ENCODE measurements around the gene NEK7.

The NEK7 gene

DNA sequence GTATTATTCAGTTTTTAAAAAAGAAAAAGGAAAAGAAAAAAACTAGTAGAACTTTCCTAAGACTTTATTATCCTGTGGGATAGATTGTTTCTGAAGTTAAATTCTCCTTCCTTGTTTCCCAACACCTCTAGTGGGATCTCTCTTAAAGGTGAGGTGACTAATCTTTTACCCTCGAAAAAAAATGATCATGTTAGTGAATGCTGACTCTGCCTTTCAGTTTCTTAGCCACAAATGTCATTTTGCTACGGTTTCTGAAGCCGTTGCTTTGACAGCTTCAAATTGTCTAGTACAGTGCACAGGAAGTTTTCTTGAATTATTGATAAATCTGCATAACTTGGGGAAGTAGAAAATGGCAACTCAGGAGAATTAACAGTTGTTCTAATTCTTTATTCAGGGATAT is 13.0 kb upstream of the NEK7 start:
- Histone ChIP-seq H3K4me1 (ENCODE audit: control insufficient read depth in 1 of 2, insufficient read depth in 1 of 2, low read depth in 1 of 2, low read length in 1 of 2) (no peaks in the 10 kb centered on the region), H3K27ac (no peak overlapping the region), H3K36me3 (no peaks in the 10 kb centered on the region), H3K4me3 (ENCODE audit: low read depth in 1 of 2, low read length in 1 of 2) (no peak overlapping the region), H3K27me3 (no peaks in the 10 kb centered on the region), H3K9me3 (no peaks in the 10 kb centered on the region)
- TF ChIP-seq, protein P1, sequence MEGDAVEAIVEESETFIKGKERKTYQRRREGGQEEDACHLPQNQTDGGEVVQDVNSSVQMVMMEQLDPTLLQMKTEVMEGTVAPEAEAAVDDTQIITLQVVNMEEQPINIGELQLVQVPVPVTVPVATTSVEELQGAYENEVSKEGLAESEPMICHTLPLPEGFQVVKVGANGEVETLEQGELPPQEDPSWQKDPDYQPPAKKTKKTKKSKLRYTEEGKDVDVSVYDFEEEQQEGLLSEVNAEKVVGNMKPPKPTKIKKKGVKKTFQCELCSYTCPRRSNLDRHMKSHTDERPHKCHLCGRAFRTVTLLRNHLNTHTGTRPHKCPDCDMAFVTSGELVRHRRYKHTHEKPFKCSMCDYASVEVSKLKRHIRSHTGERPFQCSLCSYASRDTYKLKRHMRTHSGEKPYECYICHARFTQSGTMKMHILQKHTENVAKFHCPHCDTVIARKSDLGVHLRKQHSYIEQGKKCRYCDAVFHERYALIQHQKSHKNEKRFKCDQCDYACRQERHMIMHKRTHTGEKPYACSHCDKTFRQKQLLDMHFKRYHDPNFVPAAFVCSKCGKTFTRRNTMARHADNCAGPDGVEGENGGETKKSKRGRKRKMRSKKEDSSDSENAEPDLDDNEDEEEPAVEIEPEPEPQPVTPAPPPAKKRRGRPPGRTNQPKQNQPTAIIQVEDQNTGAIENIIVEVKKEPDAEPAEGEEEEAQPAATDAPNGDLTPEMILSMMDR (IDR thresholded peaks at IDR 0.05): no peak

DNA sequence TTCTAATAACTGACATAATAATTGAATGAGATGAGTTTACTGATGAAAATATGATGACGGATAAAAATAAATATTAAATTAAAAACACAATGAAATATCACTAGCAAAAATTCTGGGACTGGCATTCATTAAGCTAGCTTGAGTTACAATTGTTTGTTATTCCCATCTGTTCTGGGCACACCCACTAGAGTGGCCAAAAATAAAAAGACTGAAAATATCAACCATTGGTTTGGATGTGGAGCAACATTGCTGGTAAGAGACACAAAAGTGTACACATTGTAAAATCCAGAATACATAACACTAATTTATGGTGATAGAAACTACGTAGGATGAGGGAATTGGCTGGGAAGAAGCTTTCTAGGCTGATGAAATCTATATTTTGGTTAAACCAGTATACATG is 9.6 kb upstream of the NEK7 start:
- TF ChIP-seq, protein P1 (IDR thresholded peaks at IDR 0.05): no peak
- Histone ChIP-seq H3K36me3 (no peaks in the 10 kb centered on the region), H3K4me3 (ENCODE audit: low read depth in 1 of 2, low read length in 1 of 2) (no peak overlapping the region), H3K27ac (no peak overlapping the region), H3K27me3 (no peaks in the 10 kb centered on the region), H3K4me1 (ENCODE audit: control insufficient read depth in 1 of 2, insufficient read depth in 1 of 2, low read depth in 1 of 2, low read length in 1 of 2) (no peaks in the 10 kb centered on the region), H3K9me3 (no peaks in the 10 kb centered on the region)

DNA sequence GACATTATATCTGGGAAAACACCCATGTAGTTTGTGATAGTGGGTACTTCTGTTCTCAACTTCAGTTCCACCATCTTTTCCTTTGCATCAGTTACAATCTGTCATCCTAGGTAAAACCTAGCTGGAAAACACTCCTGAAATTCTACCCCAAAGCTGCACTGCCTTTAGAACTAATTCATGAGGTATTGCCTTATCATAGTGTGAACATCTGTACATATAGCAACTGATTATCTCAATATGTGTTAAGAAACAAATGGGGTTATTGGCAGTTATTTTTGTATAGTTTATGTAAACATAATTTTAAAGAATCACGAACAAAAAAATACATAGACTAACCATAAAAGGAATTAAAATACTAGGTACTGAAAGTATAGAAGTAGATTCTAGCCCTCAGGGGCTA is 6.4 kb upstream of the NEK7 start:
- H3K4me1 ChIP-seq (ENCODE audit: control insufficient read depth in 1 of 2, insufficient read depth in 1 of 2, low read depth in 1 of 2, low read length in 1 of 2): no peaks in the 10 kb centered on the region
- no peak overlapping the region for H3K4me3 ChIP-seq (ENCODE audit: low read depth in 1 of 2, low read length in 1 of 2)
- H3K27ac ChIP-seq: no peak overlapping the region
- H3K27me3 ChIP-seq: no peaks in the 10 kb centered on the region
- H3K9me3 ChIP-seq: no peaks in the 10 kb centered on the region
- H3K36me3 ChIP-seq: no peaks in the 10 kb centered on the region
- TF ChIP-seq, protein P1 (IDR thresholded peaks at IDR 0.05): no peak

DNA sequence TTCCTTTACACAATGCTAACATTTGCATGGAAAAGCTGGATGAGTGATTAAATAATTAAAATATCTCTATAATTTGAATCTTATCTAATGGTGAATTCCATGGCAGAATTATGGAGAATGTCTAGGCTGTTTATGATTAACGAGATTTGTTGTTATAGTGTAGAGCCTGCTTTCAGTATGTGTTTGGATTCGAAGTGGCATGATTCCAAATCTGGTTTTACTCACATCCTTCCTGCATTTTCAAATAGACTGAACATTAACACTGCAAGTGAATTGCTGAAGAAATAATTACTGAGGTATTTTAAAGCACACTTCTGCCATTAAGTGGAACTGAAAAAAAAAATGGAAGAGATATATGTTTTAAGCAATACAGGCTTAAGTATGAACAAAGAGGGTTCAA is 5.1 kb upstream of the NEK7 start:
- Histone ChIP-seq H3K9me3 (no peaks in the 10 kb centered on the region), H3K4me1 (ENCODE audit: control insufficient read depth in 1 of 2, insufficient read depth in 1 of 2, low read depth in 1 of 2, low read length in 1 of 2) (peaks cover 7 to 8% of the 10 kb centered on the region in 2 experiments), H3K4me3 (ENCODE audit: low read depth in 1 of 2, low read length in 1 of 2) (no peak overlapping the region), H3K27me3 (no peaks in the 10 kb centered on the region), H3K36me3 (no peaks in the 10 kb centered on the region), H3K27ac (no peak overlapping the region)
- TF ChIP-seq, protein P1 (IDR thresholded peaks at IDR 0.05): no peak

DNA sequence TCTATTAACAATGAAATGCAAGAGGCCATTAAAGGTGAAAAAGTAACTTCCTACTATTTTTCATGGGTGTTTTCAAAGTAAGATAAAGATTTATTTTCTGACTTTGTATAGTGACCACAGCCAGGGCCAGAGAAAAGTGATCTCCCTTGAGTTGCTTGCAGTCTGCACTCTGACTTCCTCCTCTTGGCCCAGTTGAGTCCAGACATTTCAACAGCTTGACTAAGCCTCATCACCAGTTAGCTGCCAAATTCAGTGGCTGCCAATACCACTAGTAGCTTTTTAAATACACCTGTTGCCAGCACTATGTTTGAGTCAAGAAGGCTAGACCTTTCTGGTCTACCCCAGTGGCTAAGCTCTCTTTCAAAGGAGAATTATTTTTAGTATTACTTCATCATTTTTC is 3.7 kb upstream of the NEK7 start:
- Histone ChIP-seq H3K27me3 (no peaks in the 10 kb centered on the region), H3K36me3 (no peaks in the 10 kb centered on the region), H3K4me1 (ENCODE audit: control insufficient read depth in 1 of 2, insufficient read depth in 1 of 2, low read depth in 1 of 2, low read length in 1 of 2) (peaks cover 11% of the 10 kb centered on the region in 2 experiments), H3K27ac (no peak overlapping the region), H3K9me3 (no peaks in the 10 kb centered on the region), H3K4me3 (ENCODE audit: low read depth in 1 of 2, low read length in 1 of 2) (no peak overlapping the region)
- TF ChIP-seq, protein P1 (IDR thresholded peaks at IDR 0.05): no peak

DNA sequence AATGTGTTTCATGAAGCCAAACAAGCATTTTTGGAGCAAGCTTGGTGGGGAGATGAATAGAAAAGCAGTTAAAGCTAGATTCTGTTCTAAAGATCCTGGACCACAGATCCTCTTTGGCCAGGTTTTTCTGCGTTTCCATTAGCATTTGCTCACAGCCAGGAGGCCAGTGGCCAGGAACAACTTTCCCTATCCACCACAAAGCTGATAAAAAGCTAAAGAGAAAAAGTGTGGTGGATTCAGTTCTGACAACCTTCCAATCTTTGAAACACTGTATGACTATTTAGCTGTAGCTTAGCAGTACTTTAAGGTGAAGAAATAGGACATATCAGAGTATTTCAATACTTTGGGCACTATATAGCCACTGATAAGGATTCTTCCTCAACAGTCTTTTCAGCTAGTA is 3.0 kb upstream of the NEK7 start:
- TF ChIP-seq, protein P1 (IDR thresholded peaks at IDR 0.05): no peak
- Histone ChIP-seq H3K4me1 (ENCODE audit: control insufficient read depth in 1 of 2, insufficient read depth in 1 of 2, low read depth in 1 of 2, low read length in 1 of 2) (peaks cover 18% of the 10 kb centered on the region in 2 experiments), H3K27ac (no peak overlapping the region), H3K27me3 (no peaks in the 10 kb centered on the region), H3K9me3 (no peaks in the 10 kb centered on the region), H3K4me3 (ENCODE audit: low read depth in 1 of 2, low read length in 1 of 2) (no peak overlapping the region), H3K36me3 (no peaks in the 10 kb centered on the region)
